ENCODE results near the gene HNRNPA2B1. TPM values are rescaled to one million over a fixed set of nuclear protein-coding genes. Genes with fewer than 3 reads are reported as not detected.
"Not testable (repeated sequence)": the region's sequence is repeated elsewhere in the genome, so short reads cannot be mapped to it uniquely, and the experiment has no call there.

Gene HNRNPA2B1
- total and polyA plus RNA-seq, 2 of the 4 experiments (the other 2 are of a cell fraction) = 49.3 to 515 TPM

DNA sequence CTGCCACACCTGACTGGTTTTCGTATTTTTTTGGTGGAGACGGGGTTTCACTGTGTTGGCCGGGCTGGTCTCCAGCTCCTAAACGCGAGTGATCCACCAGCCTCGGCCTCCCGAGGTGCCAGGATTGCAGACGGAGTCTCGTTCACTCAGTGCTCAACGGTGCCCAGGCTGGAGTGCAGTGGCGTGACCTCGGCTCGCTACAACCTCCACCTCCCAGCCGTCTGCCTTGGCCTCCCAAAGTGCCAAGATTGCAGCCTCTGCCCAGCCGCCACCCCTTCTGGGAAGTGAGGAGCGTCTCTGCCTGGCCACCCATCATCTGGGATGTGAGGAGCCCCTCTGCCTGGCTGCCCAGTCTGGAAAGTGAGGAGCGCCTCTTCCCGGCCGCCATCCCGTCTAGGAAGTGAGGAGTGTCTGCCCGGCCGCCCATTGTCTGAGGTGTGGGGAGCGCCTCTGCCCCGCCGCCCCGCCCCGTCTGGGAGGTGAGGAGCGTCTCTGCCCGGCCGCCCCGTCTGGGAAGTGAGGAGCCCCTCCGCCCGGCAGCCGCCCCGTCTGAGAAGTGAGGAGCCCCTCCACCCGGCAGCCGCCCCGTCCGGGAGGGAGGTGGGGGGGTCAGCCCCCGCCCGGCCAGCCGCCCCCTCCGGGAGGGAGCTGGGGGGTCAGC lies 52.8 kb downstream of the HNRNPA2B1 start:
- H2BK120ac ChIP-seq (ENCODE audit: low read depth, low read length); ATAC-seq (ENCODE audit: low read depth); in situ Hi-C loops (cut with MboI; ENCODE audit: low sequenced_read_pairs); H4K5ac ChIP-seq (ENCODE audit: low read depth, low read length); H2AFZ ChIP-seq (replicated peaks; ENCODE audit: low read length, poor library complexity); H3K4ac ChIP-seq (ENCODE audit: low read depth, low read length); H3K9me3 ChIP-seq (ENCODE audit: control insufficient read depth, insufficient read depth, low read length); H2BK15ac ChIP-seq (ENCODE audit: low read depth, low read length); H3K56ac ChIP-seq (ENCODE audit: extremely low read depth, insufficient read depth, low read length); H4K91ac ChIP-seq (ENCODE audit: insufficient read depth, low read depth, low read length); H3K27me3 ChIP-seq (ENCODE audit: control insufficient read depth, insufficient read depth, low read length); intact Hi-C loops (cut with micrococcal nuclease); H2AK9ac ChIP-seq (replicated peaks; ENCODE audit: low read depth, low read length, poor library complexity); dilution Hi-C loops (cut with HindIII; ENCODE audit: low sequenced_read_pairs, unreplicated experiment); CTCF ChIA-PET; H2AK5ac ChIP-seq (ENCODE audit: low read depth, low read length); POLR2A ChIA-PET (ENCODE audit: unreplicated experiment); H4K20me1 ChIP-seq (ENCODE audit: insufficient read depth, low read length); H3K4me2 ChIP-seq (ENCODE audit: low read depth, low read length); H3K79me1 ChIP-seq (ENCODE audit: low read depth in 1 of 2, low read length in 2 of 2); H3K36me3 ChIP-seq (ENCODE audit: control insufficient read depth, insufficient read depth, low read length); H2BK20ac ChIP-seq (ENCODE audit: low read depth, low read length); H3K23ac ChIP-seq (ENCODE audit: low read depth, low read length); H3K18ac ChIP-seq (ENCODE audit: low read depth, low read length); H3K4me1 ChIP-seq (ENCODE audit: control insufficient read depth, insufficient read depth, low read length); DNase-seq; H2BK5ac ChIP-seq (ENCODE audit: low read depth, low read length, poor library complexity, severe bottlenecking); H3K27ac ChIP-seq (ENCODE audit: insufficient read depth, low read length); H4K8ac ChIP-seq (ENCODE audit: low read depth in 2 of 2, low read length in 2 of 2); H3K14ac ChIP-seq (replicated peaks; ENCODE audit: low read depth, low read length); H3K4me3 ChIP-seq (ENCODE audit: insufficient read depth, low read depth, low read length); H3K9ac ChIP-seq (ENCODE audit: low read depth, low read length); BruUV-seq (replicated peaks): not testable (repeated sequence)
- H3K9me1 ChIP-seq (ENCODE audit: insufficient read depth, low read length) = peaks cover 15% of the 10 kb centered on the region; the same call in 1 of the 2 replicates
- WGBS, 2 experiments (ENCODE audit: extremely low coverage in 2 of 2, insufficient read length in 1 of 2) = 100% methylated on average over 3 of the region's 43 CpGs; no CpG with 5 or more reads in 1 of the 2 experiments

Data from IMR-90 (cell line).